Mesendoderm (in vitro differentiated cells): ENCODE results near the gene IMMP2L.
"Not testable (repeated sequence)": the region's sequence is repeated elsewhere in the genome, so short reads cannot be mapped to it uniquely, and the experiment has no call there.

Source experiments
- DNase-seq: peaks from one replicate; pipeline ENCODE4 v3.0.0; 2013
- H2AK5ac ChIP-seq: 2 replicates; pipeline ENCODE4 v1.6.1; 2013; ENCODE audit warnings: low read length, inconsistent platforms
- H2BK120ac ChIP-seq: 2 replicates; pipeline ENCODE4 v1.6.1; 2013; ENCODE audit warnings: low read depth, mild to moderate bottlenecking, low read length, moderate library complexity, mixed read lengths
- H2BK15ac ChIP-seq: replicated peaks from 2 replicates; pipeline ENCODE4 v1.6.1; 2013; ENCODE audit warnings: low read depth, mild to moderate bottlenecking, moderate library complexity
- H2BK5ac ChIP-seq: 2 replicates; pipeline ENCODE4 v1.6.1; 2013; ENCODE audit warnings: low read length, inconsistent platforms
- H3K18ac ChIP-seq: 2 replicates; pipeline ENCODE4 v1.6.1; 2013; ENCODE audit warnings: mild to moderate bottlenecking, low read length, mixed read lengths
- H3K23ac ChIP-seq: one replicate; pipeline ENCODE4 v1.6.1; 2013; ENCODE audit warnings: low read length
- H3K27ac ChIP-seq: 2 replicates; pipeline ENCODE4 v1.5.1; 2013; ENCODE audit warnings: low read depth, mild to moderate bottlenecking, inconsistent platforms, low read length, moderate library complexity
- H3K27me3 ChIP-seq: 2 replicates; pipeline ENCODE4 v1.6.1; 2013; ENCODE audit warnings: low read length, control low read depth, mild to moderate bottlenecking, inconsistent platforms; ENCODE audit not compliant: insufficient read depth, poor library complexity
- H3K36me3 ChIP-seq: 2 replicates; pipeline ENCODE4 v1.6.1; 2013; ENCODE audit warnings: low read length, inconsistent platforms; ENCODE audit not compliant: control insufficient read depth, insufficient read depth
- H3K4ac ChIP-seq: one replicate; pipeline ENCODE4 v1.6.1; 2013; ENCODE audit warnings: low read depth, mild to moderate bottlenecking, low read length, moderate library complexity
- H3K4me1 ChIP-seq: 2 replicates; pipeline ENCODE4 v1.6.1; 2013; ENCODE audit warnings: low read depth, low read length, inconsistent platforms; ENCODE audit not compliant: control insufficient read depth
- H3K4me2 ChIP-seq: 2 replicates; pipeline ENCODE4 v1.6.1; 2013; ENCODE audit warnings: low read length
- H3K4me3 ChIP-seq: 2 replicates; pipeline ENCODE4 v1.5.1; 2013; ENCODE audit warnings: mild to moderate bottlenecking, low read length
- H3K56ac ChIP-seq: one replicate; pipeline ENCODE4 v1.6.1; 2013; ENCODE audit warnings: low read length
- H3K79me1 ChIP-seq: 2 replicates; pipeline ENCODE4 v1.6.1; 2013; ENCODE audit warnings: low read length, inconsistent platforms
- H3K79me2 ChIP-seq: 2 replicates; pipeline ENCODE4 v1.6.1; 2013; ENCODE audit warnings: mild to moderate bottlenecking, low read length; ENCODE audit not compliant: control insufficient read depth, insufficient read depth
- H3K9ac ChIP-seq: 2 replicates; pipeline ENCODE4 v1.6.1; 2013; ENCODE audit warnings: low read length, inconsistent platforms
- H4K5ac ChIP-seq: one replicate; pipeline ENCODE4 v1.6.1; 2013; ENCODE audit warnings: low read length
- H4K8ac ChIP-seq: one replicate; pipeline ENCODE4 v1.6.1; 2013; ENCODE audit warnings: low read depth, mild to moderate bottlenecking, control low read depth, low read length, moderate library complexity
- WGBS: extraction: QIAGEN DNeasy Blood & Tissue Kit; methylation state at CpG from one replicate; pipeline ENCODE4 v1.1.7; 2013; ENCODE audit warnings: low lambda C conversion rate, missing lambda C conversion rate; ENCODE audit not compliant: insufficient coverage; ENCODE audit errors: extremely low coverage; 5-methylcytosine and 5-hydroxymethylcytosine counted together

Gene IMMP2L

DNA sequence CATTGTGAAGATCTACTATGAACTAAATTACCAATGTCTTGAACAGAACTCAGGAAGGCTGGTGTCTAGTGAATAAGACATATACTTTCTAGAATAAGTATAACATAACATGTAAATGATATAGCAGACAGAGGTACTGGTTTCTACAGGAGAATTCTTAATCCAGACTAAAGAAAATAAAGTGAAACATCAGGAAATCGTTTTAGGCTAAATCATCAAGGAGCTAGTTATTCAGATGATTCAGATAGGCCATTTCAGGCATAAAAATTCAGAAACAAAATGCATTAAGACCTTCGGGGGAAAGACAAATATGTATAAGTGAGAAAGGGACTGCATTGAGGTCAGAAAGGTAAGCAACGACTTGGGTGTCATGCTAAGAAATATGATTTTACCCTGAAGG is 300.8 kb downstream of the IMMP2L start:
- H3K4me1 ChIP-seq = no peaks in the 10 kb centered on the region
- H2BK120ac ChIP-seq = no peak overlapping the region
- no peak overlapping the region for H3K4me3 ChIP-seq
- H3K4me2 ChIP-seq = no peak overlapping the region
- no peaks in the 10 kb centered on the region for H3K79me1 ChIP-seq
- H3K79me2 ChIP-seq = no peaks in the 10 kb centered on the region
- H2BK5ac ChIP-seq = no peak overlapping the region
- no peak overlapping the region for H3K18ac ChIP-seq
- H3K4ac ChIP-seq = no peak overlapping the region
- H3K27me3 ChIP-seq = no peaks in the 10 kb centered on the region
- no peak overlapping the region for H3K9ac ChIP-seq
- H3K27ac ChIP-seq = no peak overlapping the region
- DNase-seq = no peak
- H2AK5ac ChIP-seq = no peak overlapping the region
- H2BK15ac ChIP-seq = no peak overlapping the region
- H3K56ac ChIP-seq = no peak overlapping the region
- H4K5ac ChIP-seq = no peak overlapping the region
- no CpG with 5 or more reads among the region's 3 CpGs for WGBS
- no peak overlapping the region for H4K8ac ChIP-seq
- no peaks in the 10 kb centered on the region for H3K36me3 ChIP-seq
- no peak overlapping the region for H3K23ac ChIP-seq

DNA sequence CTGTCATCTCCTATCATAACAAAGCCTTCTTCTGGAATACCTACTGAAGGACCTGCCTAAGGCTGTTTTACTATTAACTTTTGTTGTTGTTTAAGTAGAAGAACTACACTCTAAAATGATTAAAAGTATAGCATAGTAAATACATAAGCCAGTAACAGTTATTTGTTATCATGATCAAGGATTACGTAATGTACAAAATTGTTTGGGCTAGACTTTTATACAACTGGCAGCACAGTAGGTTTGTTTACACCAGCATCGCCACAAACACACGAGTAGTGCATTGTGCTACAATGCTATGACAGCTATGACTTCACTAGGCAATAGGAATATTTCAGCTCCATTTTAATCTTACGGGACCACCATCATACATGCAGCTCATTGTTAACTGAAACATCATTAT is 302.3 kb downstream of the IMMP2L start:
- no peaks in the 10 kb centered on the region for H3K36me3 ChIP-seq
- H3K9ac ChIP-seq = no peak overlapping the region
- no peaks in the 10 kb centered on the region for H3K79me1 ChIP-seq
- H3K4me2 ChIP-seq = no peak overlapping the region
- no peak overlapping the region for H4K5ac ChIP-seq
- no peaks in the 10 kb centered on the region for H3K4me1 ChIP-seq
- H3K27ac ChIP-seq = no peak overlapping the region
- no peak overlapping the region for H4K8ac ChIP-seq
- no peak overlapping the region for H2BK120ac ChIP-seq
- WGBS = no CpG with 5 or more reads among the region's 4 CpGs
- no peak overlapping the region for H3K56ac ChIP-seq
- no peak for DNase-seq
- H2BK5ac ChIP-seq = no peak overlapping the region
- H3K23ac ChIP-seq = no peak overlapping the region
- H3K4ac ChIP-seq = no peak overlapping the region
- H3K4me3 ChIP-seq = no peak overlapping the region
- no peak overlapping the region for H2AK5ac ChIP-seq
- no peaks in the 10 kb centered on the region for H3K79me2 ChIP-seq
- no peak overlapping the region for H3K18ac ChIP-seq
- no peaks in the 10 kb centered on the region for H3K27me3 ChIP-seq
- no peak overlapping the region for H2BK15ac ChIP-seq

DNA sequence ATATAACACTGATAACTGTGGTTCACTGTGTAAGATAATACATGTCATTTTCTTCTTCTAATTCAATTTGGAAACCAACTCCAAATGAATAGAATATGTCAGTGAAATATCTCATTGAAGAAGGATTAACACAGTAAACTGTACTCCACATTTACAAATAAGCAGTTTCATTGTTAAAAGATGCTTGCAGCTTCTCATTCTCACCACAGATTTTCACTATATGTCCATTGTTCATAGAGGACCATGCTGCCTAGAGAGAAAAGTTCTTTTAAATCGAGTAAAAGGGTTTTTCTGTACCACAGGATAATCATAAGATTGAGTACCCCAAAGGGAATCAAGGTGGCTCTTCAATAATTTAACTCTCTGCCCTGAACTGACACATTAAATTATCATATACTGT is 305.9 kb downstream of the IMMP2L start:
- H2BK15ac ChIP-seq = no peak overlapping the region
- whole genome bisulfite sequencing = no CpG with 5 or more reads among the region's 1 CpG
- no peak overlapping the region for H2BK5ac ChIP-seq
- no peak overlapping the region for H3K27ac ChIP-seq
- no peaks in the 10 kb centered on the region for H3K79me2 ChIP-seq
- H3K9ac ChIP-seq = no peak overlapping the region
- H3K4ac ChIP-seq = no peak overlapping the region
- no peak overlapping the region for H4K8ac ChIP-seq
- no peaks in the 10 kb centered on the region for H3K4me1 ChIP-seq
- no peaks in the 10 kb centered on the region for H3K27me3 ChIP-seq
- no peaks in the 10 kb centered on the region for H3K79me1 ChIP-seq
- H3K4me3 ChIP-seq = no peak overlapping the region
- no peak overlapping the region for H3K4me2 ChIP-seq
- H2AK5ac ChIP-seq = no peak overlapping the region
- no peak overlapping the region for H3K23ac ChIP-seq
- no peak overlapping the region for H3K56ac ChIP-seq
- H4K5ac ChIP-seq = no peak overlapping the region
- H3K36me3 ChIP-seq = no peaks in the 10 kb centered on the region
- H3K18ac ChIP-seq = no peak overlapping the region
- H2BK120ac ChIP-seq = no peak overlapping the region
- DNase-seq = no peak

DNA sequence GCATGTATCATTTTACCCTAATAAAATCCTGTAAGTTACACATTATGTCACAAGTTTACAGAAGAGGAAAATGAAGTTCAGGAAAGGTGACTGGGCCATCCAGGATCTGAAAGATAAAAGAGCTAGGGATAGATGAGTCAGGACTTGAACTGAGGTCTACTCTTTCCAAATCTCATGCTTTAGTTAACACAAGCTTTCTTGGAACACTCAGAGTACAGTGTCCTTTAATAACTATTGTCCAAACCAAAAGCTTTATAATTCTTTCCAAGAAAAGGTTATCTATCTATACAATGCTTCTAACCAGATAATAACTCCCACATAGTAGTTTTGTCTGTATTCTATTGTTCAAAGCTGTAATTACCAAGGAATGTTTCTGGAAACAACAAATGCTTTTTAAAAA is 306.7 kb downstream of the IMMP2L start:
- Histone ChIP-seq H3K9ac (no peak overlapping the region), H2BK15ac (no peak overlapping the region), H3K4me3 (no peak overlapping the region), H4K5ac (no peak overlapping the region), H3K79me2 (no peaks in the 10 kb centered on the region), H3K56ac (no peak overlapping the region), H3K36me3 (no peaks in the 10 kb centered on the region), H3K4me2 (no peak overlapping the region), H3K18ac (no peak overlapping the region), H3K23ac (no peak overlapping the region), H2BK120ac (no peak overlapping the region), H4K8ac (no peak overlapping the region), H3K4ac (no peak overlapping the region), H2BK5ac (no peak overlapping the region), H3K79me1 (no peaks in the 10 kb centered on the region), H3K27ac (no peak overlapping the region), H2AK5ac (no peak overlapping the region), H3K4me1 (no peaks in the 10 kb centered on the region), H3K27me3 (no peaks in the 10 kb centered on the region)
- no peak for DNase-seq

DNA sequence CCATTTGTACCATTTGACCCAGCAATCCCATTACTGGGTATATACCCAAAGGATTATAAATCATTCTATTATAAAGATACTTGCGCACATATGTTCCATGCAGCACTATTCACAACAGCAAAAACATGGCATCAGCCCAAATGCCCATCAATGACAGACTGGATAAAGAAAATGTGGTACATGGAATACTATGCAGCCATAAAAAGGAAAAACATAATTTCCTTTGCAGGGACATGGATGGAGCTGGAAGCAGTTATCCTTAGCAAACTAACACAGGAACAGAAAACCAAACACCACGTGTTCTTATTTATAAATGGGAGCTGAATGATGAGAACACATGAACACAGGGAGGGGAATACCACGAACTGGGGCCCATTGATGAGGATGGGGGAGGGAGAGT is 310.9 kb downstream of the IMMP2L start:
- not testable (repeated sequence) for H2AK5ac ChIP-seq, H4K8ac ChIP-seq, H3K79me2 ChIP-seq, H3K27ac ChIP-seq, H2BK15ac ChIP-seq, H4K5ac ChIP-seq, H3K9ac ChIP-seq, DNase-seq, H3K4me3 ChIP-seq, H3K79me1 ChIP-seq, H2BK5ac ChIP-seq, H3K4ac ChIP-seq, H3K36me3 ChIP-seq, H3K4me1 ChIP-seq, H3K18ac ChIP-seq, H3K27me3 ChIP-seq, H3K56ac ChIP-seq, H3K23ac ChIP-seq, H2BK120ac ChIP-seq, H3K4me2 ChIP-seq
- WGBS = no CpG with 5 or more reads among the region's 3 CpGs

DNA sequence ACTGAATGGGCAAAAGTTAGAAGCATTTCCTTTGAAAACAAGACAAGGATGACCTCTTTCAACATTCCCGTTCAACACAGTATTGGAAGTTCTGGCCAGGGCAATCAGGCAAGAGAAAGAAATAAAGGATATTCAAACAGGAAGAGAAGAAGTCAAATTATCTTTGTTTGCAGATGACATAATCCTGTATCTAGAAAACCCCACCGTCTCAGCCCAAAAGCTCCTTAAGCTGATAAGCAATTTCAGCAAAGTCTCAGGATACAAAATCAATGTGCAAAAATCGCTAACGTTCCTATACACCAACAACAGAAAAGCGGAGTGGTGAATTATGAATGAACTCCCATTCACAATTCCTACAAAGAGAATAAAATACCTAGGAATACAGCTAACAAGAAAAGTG is 312.5 kb downstream of the IMMP2L start:
- not testable (repeated sequence) for H3K23ac ChIP-seq, H4K5ac ChIP-seq, H3K36me3 ChIP-seq, H2AK5ac ChIP-seq, H2BK120ac ChIP-seq, H3K4me1 ChIP-seq, H3K9ac ChIP-seq, H3K4me2 ChIP-seq, H3K56ac ChIP-seq, H3K4ac ChIP-seq, H2BK15ac ChIP-seq, DNase-seq, H3K27ac ChIP-seq, H3K79me2 ChIP-seq, H2BK5ac ChIP-seq, H3K4me3 ChIP-seq, H3K18ac ChIP-seq, H3K27me3 ChIP-seq, H3K79me1 ChIP-seq, H4K8ac ChIP-seq
- no CpG with 5 or more reads among the region's 5 CpGs for WGBS
